Upper lobe of left lung (tissue), 6 donors: ENCODE data around the gene DZIP1L. TPM values are rescaled to one million over a fixed set of nuclear protein-coding genes. Genes with fewer than 3 reads are reported as not detected.

Experiments
- ATAC-seq, 2 donors: fragments of 200-7000 bp; cut with Tn5 transposase; one replicate each; pipeline ENCODE4 v1.9.1; 2022; ENCODE audit warnings: mild to moderate bottlenecking in 2 of 2, moderate library complexity in 2 of 2; ENCODE audit not compliant: low FRiP score in 2 of 2
- DNase-seq, 2 donors: peaks; one replicate each; pipeline ENCODE4 v3.0.0-alpha.2; 2019 to 2020
- H3K27ac ChIP-seq, 4 donors: fragments of 200-600 bp; sonication (generic); one replicate each; pipeline ENCODE4 v1.5.1; 2016 to 2019
- H3K27me3 ChIP-seq, 4 donors: fragments of 200-600 bp; sonication (generic); one replicate each; pipeline ENCODE4 v1.5.1; 2017 to 2019
- H3K36me3 ChIP-seq, 4 donors: fragments of 200-600 bp; sonication (generic); one replicate each; pipeline ENCODE4 v1.5.1; 2016 to 2019
- H3K4me1 ChIP-seq, 4 donors: fragments of 200-600 bp; sonication (generic); one replicate each; pipeline ENCODE4 v1.5.1; 2018 to 2019
- H3K4me3 ChIP-seq, 4 donors: fragments of 200-600 bp; sonication (generic); one replicate each; pipeline ENCODE4 v1.5.1; 2017 to 2019; ENCODE audit warnings: mild to moderate bottlenecking in 2 of 4, moderate library complexity in 1 of 4
- H3K9me3 ChIP-seq, 4 donors: fragments of 200-600 bp; sonication (generic); one replicate each; pipeline ENCODE4 v1.5.1; 2018 to 2019
- EP300 ChIP-seq, 4 donors: sonication (generic); formaldehyde crosslinking; IDR thresholded peaks; one replicate each; pipeline ENCODE4 v1.5.1; 2017; ENCODE audit warnings: antibody characterized with exemption in 4 of 4, control low read depth in 2 of 4
- POLR2A ChIP-seq, 4 donors: fragments of 450-650 bp; IDR thresholded peaks; one replicate each; pipeline ENCODE4 v1.5.1; 2016 to 2017; ENCODE audit warnings: antibody characterized with exemption in 4 of 4, mild to moderate bottlenecking in 2 of 4
- POLR2AphosphoS5 ChIP-seq, 2 donors: sonication (generic); formaldehyde crosslinking; IDR thresholded peaks; one replicate each; pipeline ENCODE4 v1.5.1; 2017; ENCODE audit warnings: antibody characterized with exemption in 2 of 2
- WGBS, 2 donors: methylation state at CpG; one replicate each; pipeline ENCODE4 v1.1.5; 2017 to 2018; 5-methylcytosine and 5-hydroxymethylcytosine counted together
- total RNA-seq, 6 donors: library from RNA; depleted of rRNA in 4 of 6; stranded (reverse); fragments of >200 nt in 4 of 6; gene quantifications; one replicate each; pipeline versions ENCODE4 v1.1.0 to v1.2.1, GENCODE V29; 2016 to 2021
- TF ChIP-seq, protein P1 (sequence below), 6 experiments: fragments of 450-650 bp in 4 of 6; fragments of 200-600 bp in 2 of 6; sonication (generic) in 2 of 6; IDR thresholded peaks; one replicate each; pipeline ENCODE4 v1.5.1; 2016 to 2019; ENCODE audit warnings: antibody characterized with exemption in 6 of 6
- donor health status: DM: no; HTN: no; CAD: no; lungs with moderate emphysema.
- donor health status: DM: no; HTN: yes; CAD: no; lungs with severe emphysema.

The DZIP1L gene
- total RNA-seq, 6 donors from 2014 or later = 15.9 to 97.4 (median 24.5) TPM

DNA sequence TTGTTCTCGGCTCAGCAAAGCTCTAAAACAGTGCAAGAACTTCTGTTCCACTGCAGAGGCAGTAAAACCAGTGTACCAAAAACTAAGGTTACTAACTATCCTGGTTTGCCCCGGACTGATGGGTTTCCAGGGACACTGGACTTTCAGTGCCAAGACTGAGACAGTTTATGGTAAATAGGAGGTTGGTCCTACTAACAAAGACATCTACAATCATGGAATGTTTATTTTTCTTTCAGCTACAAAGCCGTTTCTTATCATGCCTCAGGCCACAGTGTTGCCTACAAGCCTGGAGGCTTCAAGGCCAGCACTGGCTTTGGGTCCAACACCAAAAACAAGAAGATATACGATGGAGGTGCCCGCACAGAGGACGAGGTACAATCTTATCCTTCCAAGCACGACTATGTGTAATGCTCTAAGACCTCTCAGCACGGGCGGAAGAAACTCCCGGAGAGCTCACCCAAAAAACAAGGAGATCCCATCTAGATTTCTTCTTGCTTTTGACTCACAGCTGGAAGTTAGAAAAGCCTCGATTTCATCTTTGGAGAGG is 84.6 kb downstream of the DZIP1L start:
- no peak for ATAC-seq
- Histone ChIP-seq H3K27ac (no peak overlapping the region), H3K36me3 (peaks cover 0 to 8% (median 8%) of the 10 kb centered on the region in 4 donors), H3K4me3 (no peak overlapping the region), H3K9me3 (no peaks in the 10 kb centered on the region), H3K4me1 (peaks cover 0 to 16% (median 0%) of the 10 kb centered on the region in 4 donors), H3K27me3 (no peaks in the 10 kb centered on the region)
- TF ChIP-seq EP300 (IDR thresholded peaks at IDR 0.05) = no peak
- no peak for DNase-seq
- WGBS, 2 donors = 87 to 88% methylated on average over 11 of the region's 11 CpGs

DNA sequence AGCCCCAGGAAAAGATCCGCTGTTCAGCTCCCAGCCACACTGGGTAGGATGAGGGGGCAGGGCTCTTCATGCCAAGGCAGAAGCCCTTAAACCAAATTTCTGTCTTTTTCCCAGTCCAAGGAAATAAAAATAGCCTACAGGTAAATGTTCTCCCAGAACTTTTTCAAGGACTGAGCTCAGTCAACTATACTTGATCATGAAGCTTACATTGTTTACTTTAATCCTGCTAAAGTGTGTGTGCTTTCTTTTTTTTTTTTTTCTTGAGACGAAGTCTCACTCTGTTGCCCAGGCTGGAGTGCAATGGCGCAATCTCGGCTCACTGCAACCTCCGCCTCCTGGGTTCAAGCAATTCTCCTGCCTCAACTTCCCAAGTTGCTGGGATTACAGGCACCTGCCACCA is 87.6 kb downstream of the DZIP1L start:
- TF ChIP-seq POLR2A (IDR thresholded peaks at IDR 0.05) (no peak), EP300 (IDR thresholded peaks at IDR 0.05) (no peak), POLR2AphosphoS5 (IDR thresholded peaks at IDR 0.05) (no peak)
- TF ChIP-seq, protein P1, sequence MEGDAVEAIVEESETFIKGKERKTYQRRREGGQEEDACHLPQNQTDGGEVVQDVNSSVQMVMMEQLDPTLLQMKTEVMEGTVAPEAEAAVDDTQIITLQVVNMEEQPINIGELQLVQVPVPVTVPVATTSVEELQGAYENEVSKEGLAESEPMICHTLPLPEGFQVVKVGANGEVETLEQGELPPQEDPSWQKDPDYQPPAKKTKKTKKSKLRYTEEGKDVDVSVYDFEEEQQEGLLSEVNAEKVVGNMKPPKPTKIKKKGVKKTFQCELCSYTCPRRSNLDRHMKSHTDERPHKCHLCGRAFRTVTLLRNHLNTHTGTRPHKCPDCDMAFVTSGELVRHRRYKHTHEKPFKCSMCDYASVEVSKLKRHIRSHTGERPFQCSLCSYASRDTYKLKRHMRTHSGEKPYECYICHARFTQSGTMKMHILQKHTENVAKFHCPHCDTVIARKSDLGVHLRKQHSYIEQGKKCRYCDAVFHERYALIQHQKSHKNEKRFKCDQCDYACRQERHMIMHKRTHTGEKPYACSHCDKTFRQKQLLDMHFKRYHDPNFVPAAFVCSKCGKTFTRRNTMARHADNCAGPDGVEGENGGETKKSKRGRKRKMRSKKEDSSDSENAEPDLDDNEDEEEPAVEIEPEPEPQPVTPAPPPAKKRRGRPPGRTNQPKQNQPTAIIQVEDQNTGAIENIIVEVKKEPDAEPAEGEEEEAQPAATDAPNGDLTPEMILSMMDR (IDR thresholded peaks at IDR 0.05) = no peak
- 69 to 78% methylated on average over 5 of the region's 5 CpGs for WGBS, 2 donors
- no peak for DNase-seq
- peak in 1 of 2 donors; percentile 27 for ATAC-seq
- Histone ChIP-seq H3K27me3 (no peaks in the 10 kb centered on the region), H3K4me3 (no peak overlapping the region), H3K36me3 (peaks cover 8 to 14% (median 12%) of the 10 kb centered on the region in 4 donors), H3K9me3 (no peaks in the 10 kb centered on the region), H3K27ac (peak overlapping the region in 2 of 4 donors; percentile 62 to 72), H3K4me1 (peaks cover 0 to 16% (median 0%) of the 10 kb centered on the region in 4 donors)

DNA sequence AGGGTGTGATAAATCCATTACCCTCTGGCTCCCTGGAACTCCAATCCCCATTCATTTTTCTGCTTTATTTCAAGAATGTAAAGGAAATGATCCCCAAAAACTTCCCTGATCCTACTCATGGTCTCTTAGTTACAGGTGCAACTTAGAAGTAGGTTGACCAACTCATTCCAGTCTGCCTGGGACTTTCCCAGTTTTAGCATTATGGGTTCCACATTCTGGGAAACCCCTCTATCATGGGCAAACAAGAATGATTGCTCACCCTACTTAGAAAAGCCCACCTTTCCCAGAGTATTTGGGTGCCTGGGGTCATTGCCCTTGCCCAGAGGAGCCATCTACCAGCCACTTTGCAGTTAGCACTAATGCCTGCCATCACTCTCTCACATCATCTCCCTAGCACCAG is 89.9 kb downstream of the DZIP1L start:
- peaks cover 8 to 14% (median 12%) of the 10 kb centered on the region in 4 donors for H3K36me3 ChIP-seq
- H3K27ac ChIP-seq = peak overlapping the region in 2 of 4 donors; percentile 62 to 72
- no peaks in the 10 kb centered on the region for H3K27me3 ChIP-seq
- TF ChIP-seq POLR2A (IDR thresholded peaks at IDR 0.05) (no peak), EP300 (IDR thresholded peaks at IDR 0.05) (no peak), POLR2AphosphoS5 (IDR thresholded peaks at IDR 0.05) (no peak)
- TF ChIP-seq, protein P1 (IDR thresholded peaks at IDR 0.05) = no peak
- peaks cover 0 to 20% (median 0%) of the 10 kb centered on the region in 4 donors for H3K4me1 ChIP-seq
- no peak overlapping the region for H3K4me3 ChIP-seq
- H3K9me3 ChIP-seq = no peaks in the 10 kb centered on the region
- DNase-seq = no peak
- no peak for ATAC-seq

DNA sequence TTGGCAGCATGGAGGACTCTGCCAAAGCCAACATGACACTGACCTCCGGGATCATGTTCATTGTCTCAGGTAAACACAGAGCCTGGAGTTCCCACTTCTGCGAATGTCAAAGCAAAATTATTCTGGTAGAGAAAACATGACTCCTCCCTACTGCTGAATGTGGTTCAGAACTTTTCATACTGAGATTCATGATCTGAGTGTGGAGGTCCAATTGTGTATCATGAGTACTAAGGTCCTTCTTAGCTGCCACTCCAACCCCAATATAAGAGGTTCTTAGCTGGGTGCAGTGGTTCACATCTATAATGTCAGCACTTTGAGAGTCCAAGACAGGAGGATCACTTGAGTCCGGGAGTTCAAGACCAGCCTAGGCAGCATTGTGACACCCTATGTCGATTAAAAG is 91.7 kb downstream of the DZIP1L start:
- peaks cover 4 to 10% (median 6%) of the 10 kb centered on the region in 4 donors for H3K36me3 ChIP-seq
- no peak overlapping the region for H3K4me3 ChIP-seq
- H3K9me3 ChIP-seq = no peaks in the 10 kb centered on the region
- ATAC-seq = no peak
- peaks cover 0 to 26% (median 0%) of the 10 kb centered on the region in 4 donors for H3K4me1 ChIP-seq
- H3K27ac ChIP-seq = peak overlapping the region in 1 of 4 donors; percentile 21
- no peak for DNase-seq
- TF ChIP-seq POLR2A (IDR thresholded peaks at IDR 0.05) = no peak
- TF ChIP-seq, protein P1 (IDR thresholded peaks at IDR 0.05) = no peak
- no peak for TF ChIP-seq EP300 (IDR thresholded peaks at IDR 0.05)
- no peak for TF ChIP-seq POLR2AphosphoS5 (IDR thresholded peaks at IDR 0.05)
- no peaks in the 10 kb centered on the region for H3K27me3 ChIP-seq
- WGBS, 2 donors = 86 to 95% methylated on average over 4 of the region's 4 CpGs

- ATAC-seq = peak; percentile 57 to 86
- Histone ChIP-seq H3K36me3 (peaks cover 4 to 6% (median 5%) of the 10 kb centered on the region in 4 donors), H3K4me1 (peaks cover 0 to 29% (median 1%) of the 10 kb centered on the region in 4 donors), H3K27ac (peak overlapping the region; percentile 64 to 79 (median 68)), H3K27me3 (no peaks in the 10 kb centered on the region), H3K4me3 (no peak overlapping the region), H3K9me3 (no peaks in the 10 kb centered on the region)
- TF ChIP-seq, protein P1 (IDR thresholded peaks at IDR 0.05) = no peak
- TF ChIP-seq POLR2AphosphoS5 (IDR thresholded peaks at IDR 0.05) (peak; percentile 39 to 51), POLR2A (IDR thresholded peaks at IDR 0.05) (peak in 1 of 4 donors; percentile 25), EP300 (IDR thresholded peaks at IDR 0.05) (peak in 3 of 4 donors; percentile 64 to 97 (median 64))
- DNase-seq = peak in 1 of 2 donors; percentile 66
- 76 to 89% methylated on average over 3 of the region's 3 CpGs for WGBS, 2 donors
These were observed 95.9 kb downstream of the DZIP1L start for GRCh38 chr3:138019281-138020069.
